WTC11 (cell line): ENCODE results near the gene LTBR. TPM values are rescaled to one million over a fixed set of nuclear protein-coding genes. Genes with fewer than 3 reads are reported as not detected.

Experiments
- ATAC-seq: fragments of 200-7000 bp; cut with Tn5 transposase; 2 replicates; pipeline ENCODE4 v1.10.0; 2021; ENCODE audit warnings: mild to moderate bottlenecking, moderate library complexity
- CTCF ChIA-PET: fragments of 300-600 bp; sonication (Branson Sonifier 250); formaldehyde crosslinking; loops from one replicate; lab custom pipeline; 2021; ENCODE audit warnings: antibody characterized with exemption; lab: Charles Lee
- POLR2A ChIA-PET: fragments of 350-600 bp; sonication (Branson Sonifier 250); formaldehyde crosslinking; loops from one replicate; lab custom pipeline; 2021; ENCODE audit warnings: antibody characterized with exemption; lab: Charles Lee
- DNase-seq: peaks from one replicate; pipeline ENCODE4 v3.0.0; 2021; ENCODE audit warnings: low spot score
- H3K27ac Mint-ChIP-seq: 2 replicates; pipeline ENCODE4 v1.8.0; 2021; ENCODE audit warnings: mixed read lengths
- H3K27me3 Mint-ChIP-seq: 2 replicates; pipeline ENCODE4 v1.8.0; 2021; ENCODE audit warnings: low read depth, mild to moderate bottlenecking, moderate library complexity, mixed read lengths
- H3K36me3 Mint-ChIP-seq: 2 replicates; pipeline ENCODE4 v1.8.0; 2021; ENCODE audit warnings: mixed read lengths
- H3K4me1 Mint-ChIP-seq: 2 replicates; pipeline ENCODE4 v1.8.0; 2022; ENCODE audit warnings: mixed read lengths
- H3K4me3 Mint-ChIP-seq: 2 replicates; pipeline ENCODE4 v1.8.0; 2021; ENCODE audit warnings: mild to moderate bottlenecking, moderate library complexity, mixed read lengths
- H3K9me3 Mint-ChIP-seq: 2 replicates; pipeline ENCODE4 v1.8.0; 2021; ENCODE audit warnings: mixed read lengths
- E2F1 ChIP-seq: sonication (generic); formaldehyde crosslinking; IDR thresholded peaks from 2 replicates; pipeline ENCODE4 v1.8.0; 2022; ENCODE audit warnings: mild to moderate bottlenecking, missing genetic modification reagents
- FOXP1 ChIP-seq: sonication (generic); formaldehyde crosslinking; IDR thresholded peaks from 2 replicates; pipeline ENCODE4 v1.8.0; 2022; ENCODE audit warnings: missing genetic modification reagents, mild to moderate bottlenecking, moderate library complexity, borderline replicate concordance
- FOXP4 ChIP-seq: sonication (generic); formaldehyde crosslinking; IDR thresholded peaks from 2 replicates; pipeline ENCODE4 v1.8.0; 2022; ENCODE audit warnings: mild to moderate bottlenecking, missing genetic modification reagents
- GTF2I ChIP-seq: fragments of 250-450 bp; sonication (Bioruptor Pico); conservative IDR thresholded peaks from 2 replicates; pipeline ENCODE4 v1.4.0; 2021; ENCODE audit warnings: mild to moderate bottlenecking
- HMGA2 ChIP-seq: fragments of 250-450 bp; sonication (Bioruptor Pico); IDR thresholded peaks from 2 replicates; pipeline ENCODE4 v1.4.0; 2021; ENCODE audit warnings: mild to moderate bottlenecking, moderate library complexity
- JUN ChIP-seq: sonication (generic); formaldehyde crosslinking; IDR thresholded peaks from 2 replicates; pipeline ENCODE4 v1.8.0; 2023; ENCODE audit warnings: mild to moderate bottlenecking, missing genetic modification reagents
- MAX ChIP-seq: sonication (generic); formaldehyde crosslinking; IDR thresholded peaks from 2 replicates; pipeline ENCODE4 v1.8.0; 2022; ENCODE audit warnings: mild to moderate bottlenecking, missing genetic modification reagents
- NFE2L1 ChIP-seq: sonication (generic); formaldehyde crosslinking; IDR thresholded peaks from 2 replicates; pipeline ENCODE4 v1.8.1; 2023; ENCODE audit warnings: missing genetic modification reagents
- TCF7 ChIP-seq: sonication (generic); formaldehyde crosslinking; IDR thresholded peaks from 2 replicates; pipeline ENCODE4 v1.8.0; 2022; ENCODE audit warnings: mild to moderate bottlenecking, low read depth, missing genetic modification reagents, moderate library complexity
- total RNA-seq: library from RNA; stranded (reverse); gene quantifications from 3 replicates; pipeline ENCODE4 v1.2.3, GENCODE V29; 2021
- TF ChIP-seq, protein P1 (sequence below): fragments of 200-600 bp; IDR thresholded peaks from 2 replicates; pipeline ENCODE4 v1.8.0; 2022; ENCODE audit warnings: antibody characterized with exemption
- TF ChIP-seq, protein P2 (sequence below): sonication (generic); formaldehyde crosslinking; IDR thresholded peaks from 2 replicates; pipeline ENCODE4 v1.8.1; 2022; ENCODE audit warnings: mild to moderate bottlenecking, moderate library complexity, missing genetic modification reagents
- TF ChIP-seq, protein P3 (sequence below): sonication (generic); formaldehyde crosslinking; IDR thresholded peaks from 2 replicates; pipeline ENCODE4 v1.8.1; 2022; ENCODE audit warnings: missing genetic modification reagents, borderline replicate concordance

LTBR gene
- total RNA-seq, 1 experiment from 2014 or later = 4.0 TPM

GRCh38 chr12:6352193-6353173 lies 31.5 kb upstream of the LTBR start (continued):
- TF ChIP-seq, protein P1, sequence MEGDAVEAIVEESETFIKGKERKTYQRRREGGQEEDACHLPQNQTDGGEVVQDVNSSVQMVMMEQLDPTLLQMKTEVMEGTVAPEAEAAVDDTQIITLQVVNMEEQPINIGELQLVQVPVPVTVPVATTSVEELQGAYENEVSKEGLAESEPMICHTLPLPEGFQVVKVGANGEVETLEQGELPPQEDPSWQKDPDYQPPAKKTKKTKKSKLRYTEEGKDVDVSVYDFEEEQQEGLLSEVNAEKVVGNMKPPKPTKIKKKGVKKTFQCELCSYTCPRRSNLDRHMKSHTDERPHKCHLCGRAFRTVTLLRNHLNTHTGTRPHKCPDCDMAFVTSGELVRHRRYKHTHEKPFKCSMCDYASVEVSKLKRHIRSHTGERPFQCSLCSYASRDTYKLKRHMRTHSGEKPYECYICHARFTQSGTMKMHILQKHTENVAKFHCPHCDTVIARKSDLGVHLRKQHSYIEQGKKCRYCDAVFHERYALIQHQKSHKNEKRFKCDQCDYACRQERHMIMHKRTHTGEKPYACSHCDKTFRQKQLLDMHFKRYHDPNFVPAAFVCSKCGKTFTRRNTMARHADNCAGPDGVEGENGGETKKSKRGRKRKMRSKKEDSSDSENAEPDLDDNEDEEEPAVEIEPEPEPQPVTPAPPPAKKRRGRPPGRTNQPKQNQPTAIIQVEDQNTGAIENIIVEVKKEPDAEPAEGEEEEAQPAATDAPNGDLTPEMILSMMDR = no peak
- TF ChIP-seq, all 79 proteins: peak for 0

DNA sequence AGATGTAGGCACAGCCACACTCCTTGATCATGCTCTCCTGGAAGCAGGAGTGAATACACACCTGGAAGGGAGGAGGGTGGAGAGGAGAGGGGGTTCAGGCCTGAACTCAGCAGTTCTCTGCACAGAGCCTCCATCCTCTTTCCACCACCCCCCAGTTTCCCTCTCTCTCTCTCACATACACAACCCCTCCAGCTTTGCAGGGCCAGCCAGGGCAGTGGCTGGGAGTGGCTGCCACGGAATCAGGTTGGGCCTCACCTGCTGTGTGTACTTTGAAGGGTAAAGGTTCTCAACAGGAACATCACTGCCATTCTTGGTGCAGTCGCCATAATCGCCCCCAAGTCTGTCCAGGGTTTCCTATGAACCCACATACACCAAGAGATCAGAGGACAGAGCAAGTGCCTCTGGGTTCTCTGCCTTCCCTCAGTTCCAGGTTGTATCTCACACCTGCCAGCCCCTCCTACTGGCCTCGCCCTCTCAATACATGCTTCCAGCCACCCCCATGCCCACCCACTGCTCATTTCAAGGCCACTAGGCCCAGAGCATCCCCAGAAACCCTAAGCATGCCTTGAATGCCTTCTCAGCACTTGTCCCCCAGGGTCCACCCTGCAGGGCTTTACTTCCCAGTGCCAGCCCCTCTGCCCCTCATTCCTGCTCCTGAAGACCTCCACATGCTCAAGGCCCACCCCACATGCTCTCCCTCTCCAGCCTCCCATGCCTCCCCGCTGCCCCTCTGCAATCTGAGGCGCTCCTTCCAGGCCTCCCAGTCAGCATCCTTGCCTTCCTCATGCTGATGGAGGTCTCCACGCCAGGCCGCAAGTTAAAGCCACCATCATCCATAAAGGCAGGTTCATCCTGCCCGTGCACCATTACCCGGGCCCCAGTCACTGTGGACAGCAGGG lies 29.2 kb upstream of the LTBR start:
- POLR2A ChIA-PET = interaction anchor here (1.0 to 2.2 kb wide), 4 partner anchors 13 to 116 kb away, joined by 7 to 14 read pairs (median 8); partner anchors contain the start of genes SCNN1A, TNFRSF1A and VAMP1
- no peaks in the 10 kb centered on the region for H3K27me3 Mint-ChIP-seq
- no peaks in the 10 kb centered on the region for H3K9me3 Mint-ChIP-seq
- peaks cover 42% of the 10 kb centered on the region for H3K36me3 Mint-ChIP-seq
- ATAC-seq = peak; percentile 32
- CTCF ChIA-PET = interaction anchor here (0.6 to 5.6 kb wide), 29 partner anchors 9 to 268 kb away, joined by 3 to 68 read pairs (median 5); partner anchors contain the start of genes LTBR, MRPL51, SCNN1A and TNFRSF1A
- peaks cover 25% of the 10 kb centered on the region for H3K4me1 Mint-ChIP-seq
- 0 out of 2 replicates have a peak, but pooled peaks have one; percentile 37 for TF ChIP-seq FOXP1 (CRISPR knock-in tag)
- no peak for TF ChIP-seq NFE2L1 (CRISPR knock-in tag)
- TF ChIP-seq, protein P2, sequence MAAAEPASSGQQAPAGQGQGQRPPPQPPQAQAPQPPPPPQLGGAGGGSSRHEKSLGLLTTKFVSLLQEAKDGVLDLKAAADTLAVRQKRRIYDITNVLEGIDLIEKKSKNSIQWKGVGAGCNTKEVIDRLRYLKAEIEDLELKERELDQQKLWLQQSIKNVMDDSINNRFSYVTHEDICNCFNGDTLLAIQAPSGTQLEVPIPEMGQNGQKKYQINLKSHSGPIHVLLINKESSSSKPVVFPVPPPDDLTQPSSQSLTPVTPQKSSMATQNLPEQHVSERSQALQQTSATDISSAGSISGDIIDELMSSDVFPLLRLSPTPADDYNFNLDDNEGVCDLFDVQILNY (CRISPR knock-in tag) = no peak
- TF ChIP-seq JUN = no peak
- no peak for TF ChIP-seq FOXP4
- no peak for TF ChIP-seq HMGA2 (CRISPR knock-in tag)
- no peak for TF ChIP-seq TCF7
- TF ChIP-seq, protein P3, sequence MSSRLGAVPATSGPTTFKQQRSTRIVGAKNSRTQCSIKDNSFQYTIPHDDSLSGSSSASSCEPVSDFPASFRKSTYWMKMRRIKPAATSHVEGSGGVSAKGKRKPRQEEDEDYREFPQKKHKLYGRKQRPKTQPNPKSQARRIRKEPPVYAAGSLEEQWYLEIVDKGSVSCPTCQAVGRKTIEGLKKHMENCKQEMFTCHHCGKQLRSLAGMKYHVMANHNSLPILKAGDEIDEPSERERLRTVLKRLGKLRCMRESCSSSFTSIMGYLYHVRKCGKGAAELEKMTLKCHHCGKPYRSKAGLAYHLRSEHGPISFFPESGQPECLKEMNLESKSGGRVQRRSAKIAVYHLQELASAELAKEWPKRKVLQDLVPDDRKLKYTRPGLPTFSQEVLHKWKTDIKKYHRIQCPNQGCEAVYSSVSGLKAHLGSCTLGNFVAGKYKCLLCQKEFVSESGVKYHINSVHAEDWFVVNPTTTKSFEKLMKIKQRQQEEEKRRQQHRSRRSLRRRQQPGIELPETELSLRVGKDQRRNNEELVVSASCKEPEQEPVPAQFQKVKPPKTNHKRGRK (CRISPR knock-in tag) = no peak
- no peak for TF ChIP-seq E2F1 (CRISPR knock-in tag)
- TF ChIP-seq GTF2I = 0 out of 2 replicates have a peak, but pooled peaks have one; percentile 9
- no peak for TF ChIP-seq MAX (CRISPR knock-in tag)
- H3K27ac Mint-ChIP-seq = peak overlapping the region; percentile 78
- no peak overlapping the region for H3K4me3 Mint-ChIP-seq
- DNase-seq = no peak
